Pancreas (tissue), 10 donors: ENCODE results near the gene FADS2. TPM values are rescaled to one million over a fixed set of nuclear protein-coding genes. Genes with fewer than 3 reads are reported as not detected.

Source experiments
- ATAC-seq, 4 donors: fragments of 200-7000 bp; cut with Tn5 transposase; one replicate each; pipeline versions ENCODE4 v1.8.0 to v1.9.1; 2020; ENCODE audit warnings: mild to moderate bottlenecking in 4 of 4, moderate library complexity in 4 of 4
- DNase-seq, 6 donors: peaks; one replicate each; pipeline ENCODE4 v3.0.0-alpha.2; 2020
- FAIRE-seq: peaks from 2 replicates; lab custom pipeline; 2012; peaks lifted over from hg19 to GRCh38; lab: Jason Lieb, UNC
- H3K27ac ChIP-seq, 4 donors: fragments of 200-600 bp; sonication (generic); 1 replicate in 3 of 4; 2 replicates in 1 of 4; pipeline versions ENCODE4 v1.5.0 to v1.8.0; 2020
- H3K27me3 ChIP-seq, 4 donors: fragments of 200-600 bp; one replicate each; pipeline ENCODE4 v1.8.0; 2021
- H3K36me3 ChIP-seq, 3 donors: fragments of 200-600 bp; sonication (generic) in 1 of 3; one replicate each; pipeline versions ENCODE4 v1.5.0 to v1.8.0; 2020 to 2021
- H3K4me1 ChIP-seq, 3 donors: fragments of 200-600 bp; one replicate each; pipeline ENCODE4 v1.8.0; 2021
- H3K4me3 ChIP-seq, 4 donors: fragments of 200-600 bp; sonication (generic) in 2 of 4; one replicate each; pipeline versions ENCODE4 v1.5.0 to v1.8.0; 2020 to 2021
- H3K9me3 ChIP-seq, 4 donors: fragments of 200-600 bp; one replicate each; pipeline ENCODE4 v1.8.0; 2021
- WGBS, 2 donors: extraction: QIAGEN DNeasy Blood & Tissue Kit; methylation state at CpG; one replicate each; pipeline ENCODE4 v1.1.7; 2013; 5-methylcytosine and 5-hydroxymethylcytosine counted together
- intact Hi-C, 3 donors: fragments of 100-400 bp; cut with DNase I; formaldehyde crosslinking; loops; one replicate each; pipeline versions ENCODE4 v1.11.1 to v1.14.2; 2022
- polyA plus RNA-seq, 2 donors: library from polyadenylated mRNA; stranded (reverse); fragments of 200-250 nt; gene quantifications; one replicate each; pipeline ENCODE4 v1.2.3, GENCODE V29; 2013
- total RNA-seq, 6 donors: library from RNA; stranded (reverse); fragmentation: NEBNext Ultra II Directional in 4 of 6; extraction: Animal tissue kit (Norgen Biotek cat#: 25700) in 4 of 6; gene quantifications; one replicate each; pipeline versions ENCODE4 v1.2.1 to v1.2.4, GENCODE V29; 2021 to 2023
- TF ChIP-seq, protein P1 (sequence below), 4 donors: fragments of 200-600 bp; sonication (generic) in 3 of 4; IDR thresholded peaks; one replicate each; pipeline versions ENCODE4 v1.5.0 to v1.8.0; 2021; ENCODE audit warnings: antibody characterized with exemption in 4 of 4
- donor health status: healthy with polysubstance abuse.
- donor health status: DM: no; HTN: no; CAD: no; lungs with moderate emphysema.
- donor health status: DM: no; HTN: no; CAD: no.
- donor health status: control.
- donor health status: control.
- donor health status: Bipolar disorder and iron deficiency.
- donor health status: DM: yes; HTN: yes; CAD: no.
- donor health status: DM: no; HTN: no; CAD: no.
- donor health status: DM: no; HTN: no; CAD: no.
- donor health status: DM: yes; HTN: yes; CAD: no.

FADS2 gene
- total and polyA plus RNA-seq, 8 donors = 1.7 to 21.3 (median 7.3) TPM

DNA sequence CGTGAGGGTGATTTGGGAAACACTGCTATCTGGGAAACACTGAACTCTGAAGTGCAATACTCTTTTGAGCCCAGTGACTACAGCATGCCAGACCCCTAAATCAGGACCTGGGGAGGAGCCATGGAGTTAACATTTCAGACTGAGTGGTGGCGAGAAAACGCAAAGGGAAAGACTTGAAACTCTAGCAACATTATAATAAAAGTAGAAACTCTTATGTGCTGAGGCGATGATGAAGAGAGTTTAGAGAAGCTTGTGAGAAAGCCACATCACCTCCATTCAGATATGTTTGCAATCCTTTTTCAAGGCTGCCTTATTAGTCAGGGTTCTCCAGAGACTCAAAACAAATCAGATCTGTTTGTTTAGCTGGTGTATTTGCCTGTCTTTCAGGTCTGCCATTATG lies 33.5 kb upstream of the FADS2 start:
- H3K27me3 ChIP-seq = no peaks in the 10 kb centered on the region
- no peaks in the 10 kb centered on the region for H3K9me3 ChIP-seq
- peaks cover 0 to 19% (median 0%) of the 10 kb centered on the region in 3 donors for H3K4me1 ChIP-seq
- H3K27ac ChIP-seq = no peak overlapping the region
- ATAC-seq (no peak), FAIRE-seq (no peak), DNase-seq (no peak)
- intact Hi-C loops = no loop called here
- TF ChIP-seq, protein P1, sequence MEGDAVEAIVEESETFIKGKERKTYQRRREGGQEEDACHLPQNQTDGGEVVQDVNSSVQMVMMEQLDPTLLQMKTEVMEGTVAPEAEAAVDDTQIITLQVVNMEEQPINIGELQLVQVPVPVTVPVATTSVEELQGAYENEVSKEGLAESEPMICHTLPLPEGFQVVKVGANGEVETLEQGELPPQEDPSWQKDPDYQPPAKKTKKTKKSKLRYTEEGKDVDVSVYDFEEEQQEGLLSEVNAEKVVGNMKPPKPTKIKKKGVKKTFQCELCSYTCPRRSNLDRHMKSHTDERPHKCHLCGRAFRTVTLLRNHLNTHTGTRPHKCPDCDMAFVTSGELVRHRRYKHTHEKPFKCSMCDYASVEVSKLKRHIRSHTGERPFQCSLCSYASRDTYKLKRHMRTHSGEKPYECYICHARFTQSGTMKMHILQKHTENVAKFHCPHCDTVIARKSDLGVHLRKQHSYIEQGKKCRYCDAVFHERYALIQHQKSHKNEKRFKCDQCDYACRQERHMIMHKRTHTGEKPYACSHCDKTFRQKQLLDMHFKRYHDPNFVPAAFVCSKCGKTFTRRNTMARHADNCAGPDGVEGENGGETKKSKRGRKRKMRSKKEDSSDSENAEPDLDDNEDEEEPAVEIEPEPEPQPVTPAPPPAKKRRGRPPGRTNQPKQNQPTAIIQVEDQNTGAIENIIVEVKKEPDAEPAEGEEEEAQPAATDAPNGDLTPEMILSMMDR (IDR thresholded peaks at IDR 0.05) = no peak
- H3K36me3 ChIP-seq = peaks cover 0 to 7% (median 0%) of the 10 kb centered on the region in 3 donors
- WGBS, 2 donors = 87 to 91% methylated on average over 4 of the region's 4 CpGs
- no peak overlapping the region for H3K4me3 ChIP-seq

DNA sequence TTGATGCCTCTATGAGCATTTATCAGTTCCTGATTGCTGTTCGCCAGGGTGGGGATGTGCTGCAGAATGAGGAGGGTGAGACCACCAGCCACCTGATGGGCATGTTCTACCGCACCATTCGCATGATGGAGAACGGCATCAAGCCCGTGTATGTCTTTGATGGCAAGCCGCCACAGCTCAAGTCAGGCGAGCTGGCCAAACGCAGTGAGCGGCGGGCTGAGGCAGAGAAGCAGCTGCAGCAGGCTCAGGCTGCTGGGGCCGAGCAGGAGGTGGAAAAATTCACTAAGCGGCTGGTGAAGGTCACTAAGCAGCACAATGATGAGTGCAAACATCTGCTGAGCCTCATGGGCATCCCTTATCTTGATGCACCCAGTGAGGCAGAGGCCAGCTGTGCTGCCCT lies 32.6 kb upstream of the FADS2 start:
- H3K36me3 ChIP-seq = no peaks in the 10 kb centered on the region
- no peak overlapping the region for H3K4me3 ChIP-seq
- intact Hi-C loops = no loop called here
- no peaks in the 10 kb centered on the region for H3K27me3 ChIP-seq
- peak in 1 of 6 donors; percentile 45 for DNase-seq
- TF ChIP-seq, protein P1 (IDR thresholded peaks at IDR 0.05) = no peak
- H3K9me3 ChIP-seq = no peaks in the 10 kb centered on the region
- WGBS, 2 donors = 76 to 79% methylated on average over 12 of the region's 12 CpGs
- H3K27ac ChIP-seq = no peak overlapping the region
- FAIRE-seq = no peak
- no peak for ATAC-seq
- H3K4me1 ChIP-seq = peaks cover 0 to 19% (median 0%) of the 10 kb centered on the region in 3 donors

DNA sequence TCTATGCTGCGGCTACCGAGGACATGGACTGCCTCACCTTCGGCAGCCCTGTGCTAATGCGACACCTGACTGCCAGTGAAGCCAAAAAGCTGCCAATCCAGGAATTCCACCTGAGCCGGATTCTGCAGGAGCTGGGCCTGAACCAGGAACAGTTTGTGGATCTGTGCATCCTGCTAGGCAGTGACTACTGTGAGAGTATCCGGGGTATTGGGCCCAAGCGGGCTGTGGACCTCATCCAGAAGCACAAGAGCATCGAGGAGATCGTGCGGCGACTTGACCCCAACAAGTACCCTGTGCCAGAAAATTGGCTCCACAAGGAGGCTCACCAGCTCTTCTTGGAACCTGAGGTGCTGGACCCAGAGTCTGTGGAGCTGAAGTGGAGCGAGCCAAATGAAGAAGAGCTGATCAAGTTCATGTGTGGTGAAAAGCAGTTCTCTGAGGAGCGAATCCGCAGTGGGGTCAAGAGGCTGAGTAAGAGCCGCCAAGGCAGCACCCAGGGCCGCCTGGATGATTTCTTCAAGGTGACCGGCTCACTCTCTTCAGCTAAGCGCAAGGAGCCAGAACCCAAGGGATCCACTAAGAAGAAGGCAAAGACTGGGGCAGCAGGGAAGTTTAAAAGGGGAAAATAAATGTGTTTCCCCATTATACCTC lies 32.1 kb upstream of the FADS2 start:
- TF ChIP-seq, protein P1 (IDR thresholded peaks at IDR 0.05) = no peak
- no peak overlapping the region for H3K27ac ChIP-seq
- H3K4me1 ChIP-seq = peaks cover 0 to 16% (median 0%) of the 10 kb centered on the region in 3 donors
- DNase-seq (no peak), FAIRE-seq (no peak), ATAC-seq (no peak)
- 84 to 87% methylated on average over 18 of the region's 18 CpGs for WGBS, 2 donors
- intact Hi-C loops = no loop called here
- no peaks in the 10 kb centered on the region for H3K36me3 ChIP-seq
- no peaks in the 10 kb centered on the region for H3K27me3 ChIP-seq
- no peaks in the 10 kb centered on the region for H3K9me3 ChIP-seq
- H3K4me3 ChIP-seq = no peak overlapping the region

DNA sequence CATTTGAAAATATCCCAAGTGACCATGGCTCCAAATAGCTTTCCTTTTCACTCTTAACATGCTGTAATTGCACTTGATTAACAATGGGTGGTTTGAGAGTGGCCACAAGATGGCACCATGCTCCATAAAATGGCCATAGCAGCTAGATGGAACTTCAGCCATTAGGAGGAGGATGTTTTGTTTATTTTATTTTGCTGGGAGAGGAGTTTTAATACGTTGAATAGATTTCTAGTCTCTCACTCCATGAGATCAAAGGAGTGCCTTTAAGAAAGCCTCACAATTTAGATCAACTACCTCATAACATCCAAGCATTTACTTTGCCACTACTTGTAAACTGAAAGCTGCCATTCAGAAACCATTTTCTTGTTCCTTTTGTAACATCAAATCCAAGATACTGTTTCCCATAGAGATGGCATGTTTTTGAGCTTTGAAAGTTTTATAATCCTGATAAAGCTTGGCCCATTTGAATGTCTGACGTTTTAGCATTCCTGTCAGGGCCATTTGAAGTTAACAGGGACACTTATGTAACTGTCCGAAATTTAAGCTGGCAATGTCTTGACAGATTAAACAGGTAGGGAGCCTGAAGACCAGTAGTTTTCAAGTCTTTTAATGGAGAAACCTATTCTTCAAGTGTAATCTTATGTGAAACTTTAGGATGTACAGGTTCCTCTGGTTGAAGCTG lies 30.7 kb upstream of the FADS2 start:
- TF ChIP-seq, protein P1 (IDR thresholded peaks at IDR 0.05) = peak; percentile 53 to 72 (median 67)
- Histone ChIP-seq H3K27ac (no peak overlapping the region), H3K4me1 (peaks cover 0 to 9% (median 0%) of the 10 kb centered on the region in 3 donors), H3K4me3 (no peak overlapping the region), H3K27me3 (no peaks in the 10 kb centered on the region), H3K36me3 (no peaks in the 10 kb centered on the region), H3K9me3 (no peaks in the 10 kb centered on the region)
- intact Hi-C loops = no loop called here
- DNase-seq = peak in 5 of 6 donors; percentile 57 to 81 (median 68)
- peak; percentile 9 for FAIRE-seq
- peak in 3 of 4 donors; percentile 50 to 60 (median 59) for ATAC-seq
- 18 to 21% methylated on average over 3 of the region's 3 CpGs for WGBS, 2 donors
